NCI-H187 (cell line): Measurements from ENCODE around the gene BCL7B.
"Not testable (repeated sequence)": the region's sequence is repeated elsewhere in the genome, so short reads cannot be mapped to it uniquely, and the experiment has no call there.

Experiments
- DNase-seq, 2 experiments: peaks; one replicate each; lab custom pipeline; 2025; lab: John Stamatoyannopoulos, UW

Gene BCL7B

GRCh38 chr7:73572767-73573186 lies 15.3 kb upstream of the BCL7B start:
- no peak for DNase-seq

DNA sequence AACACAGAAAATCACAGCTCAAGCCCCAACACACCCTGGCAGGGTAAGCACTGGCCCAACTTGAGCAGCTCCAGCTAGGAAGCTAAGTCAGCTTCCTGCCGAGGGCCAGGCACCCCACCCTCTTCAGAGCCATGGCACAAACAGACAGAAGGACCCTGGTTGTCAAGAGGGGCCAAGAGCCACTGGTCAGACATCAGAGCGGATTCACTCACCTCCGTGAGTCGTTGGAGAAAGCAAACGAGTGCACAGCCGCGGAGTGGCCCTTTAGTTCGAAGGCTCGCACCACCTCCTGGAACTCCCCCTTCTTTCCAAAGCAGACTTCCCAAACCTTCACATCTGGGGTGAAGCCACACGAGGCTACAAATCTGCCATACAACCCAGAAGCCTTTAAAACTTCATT lies 13.5 kb upstream of the BCL7B start:
- no peak for DNase-seq

- DNase-seq: no peak
These were observed 13.0 kb upstream of the BCL7B start for GRCh38 chr7:73570521-73570920.

DNA sequence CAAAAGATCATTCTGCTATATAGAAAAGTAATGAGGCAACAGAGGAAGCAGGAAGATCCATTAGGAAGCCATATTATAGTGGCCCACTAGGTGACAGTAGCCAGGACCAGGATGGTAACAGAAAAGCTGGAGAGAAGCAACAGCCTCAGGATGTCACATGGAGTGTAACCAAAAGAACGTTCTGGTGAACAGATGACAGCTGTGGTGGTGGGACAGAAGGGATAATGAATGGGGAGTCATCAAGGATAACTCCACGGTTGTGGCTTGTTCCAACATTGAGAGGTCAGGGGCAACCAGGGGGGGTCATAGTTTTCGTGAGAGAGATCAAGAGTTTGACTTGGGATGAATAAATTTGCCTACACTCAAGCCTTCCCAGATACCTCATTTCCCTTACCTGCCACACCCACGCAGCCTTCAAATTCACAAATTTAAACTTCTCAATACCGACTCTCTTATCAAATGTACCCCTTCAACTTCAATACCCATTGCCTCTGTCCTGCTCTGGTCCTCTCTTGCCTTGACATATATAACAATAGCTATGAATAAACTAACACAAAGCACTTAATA lies 11.6 kb upstream of the BCL7B start:
- DNase-seq: no peak

DNA sequence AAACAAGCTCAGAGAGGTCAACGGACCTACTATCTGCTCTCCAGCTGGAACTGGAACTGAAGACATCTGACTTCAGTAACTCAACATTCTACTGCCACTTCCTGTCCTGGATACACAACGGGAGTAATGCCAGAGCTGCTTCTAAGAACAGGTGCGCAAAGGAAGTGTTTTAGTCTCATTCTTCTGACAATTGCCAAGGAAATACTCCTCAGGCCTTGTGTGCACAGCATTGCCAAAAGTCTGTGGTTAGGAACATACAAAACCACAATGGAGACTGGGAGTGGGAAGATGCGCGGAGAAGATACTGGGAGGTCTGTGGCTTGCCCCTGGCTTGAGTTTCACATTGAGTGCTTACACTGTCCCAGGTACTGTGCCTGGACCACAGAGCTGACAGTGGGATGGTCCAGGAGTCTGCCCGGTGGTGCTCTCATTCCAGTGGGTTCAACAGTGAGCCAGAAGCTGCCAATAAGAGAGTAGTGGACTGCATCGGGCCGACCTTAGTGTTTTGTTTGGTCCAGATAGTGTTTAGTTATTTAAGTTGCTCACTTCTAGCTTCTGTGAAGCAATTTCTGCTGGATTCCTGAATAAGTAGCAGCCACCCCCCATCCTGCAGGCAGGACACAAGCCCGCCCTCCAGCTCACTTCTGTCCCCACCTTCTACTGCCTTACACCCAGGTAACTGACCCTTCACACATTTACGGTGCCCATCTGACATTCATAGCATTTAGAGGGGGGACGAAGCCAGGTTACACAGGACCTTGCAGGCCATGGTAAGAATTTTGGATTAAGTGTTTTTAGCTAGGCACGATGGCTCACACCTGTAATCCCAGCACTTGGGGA lies 10.6 kb upstream of the BCL7B start:
- DNase-seq: no peak

DNA sequence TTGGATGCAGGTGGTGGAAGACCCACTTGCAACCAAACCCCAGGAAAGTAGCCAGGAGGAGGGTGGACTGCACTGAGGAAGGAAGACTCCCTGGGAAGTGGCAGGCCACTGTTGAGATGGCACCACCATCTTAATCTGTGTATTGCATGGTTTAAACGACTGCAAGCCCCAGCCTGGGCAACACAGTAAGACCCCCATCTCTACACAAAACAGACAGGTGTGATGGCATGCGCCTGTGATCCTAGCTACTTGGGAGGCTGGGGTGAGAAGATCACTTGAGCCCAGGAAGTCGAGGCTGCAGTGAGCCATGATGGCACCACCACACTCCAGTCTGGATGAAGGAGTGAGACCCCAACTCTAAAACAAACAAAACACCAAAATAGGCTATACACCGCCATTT lies 9.7 kb upstream of the BCL7B start:
- DNase-seq: no peak

GRCh38 chr7:73566431-73566830 lies 8.9 kb upstream of the BCL7B start:
- not testable (repeated sequence) for DNase-seq

- DNase-seq: no peak
These were observed 8.3 kb upstream of the BCL7B start for GRCh38 chr7:73565675-73566340.

DNA sequence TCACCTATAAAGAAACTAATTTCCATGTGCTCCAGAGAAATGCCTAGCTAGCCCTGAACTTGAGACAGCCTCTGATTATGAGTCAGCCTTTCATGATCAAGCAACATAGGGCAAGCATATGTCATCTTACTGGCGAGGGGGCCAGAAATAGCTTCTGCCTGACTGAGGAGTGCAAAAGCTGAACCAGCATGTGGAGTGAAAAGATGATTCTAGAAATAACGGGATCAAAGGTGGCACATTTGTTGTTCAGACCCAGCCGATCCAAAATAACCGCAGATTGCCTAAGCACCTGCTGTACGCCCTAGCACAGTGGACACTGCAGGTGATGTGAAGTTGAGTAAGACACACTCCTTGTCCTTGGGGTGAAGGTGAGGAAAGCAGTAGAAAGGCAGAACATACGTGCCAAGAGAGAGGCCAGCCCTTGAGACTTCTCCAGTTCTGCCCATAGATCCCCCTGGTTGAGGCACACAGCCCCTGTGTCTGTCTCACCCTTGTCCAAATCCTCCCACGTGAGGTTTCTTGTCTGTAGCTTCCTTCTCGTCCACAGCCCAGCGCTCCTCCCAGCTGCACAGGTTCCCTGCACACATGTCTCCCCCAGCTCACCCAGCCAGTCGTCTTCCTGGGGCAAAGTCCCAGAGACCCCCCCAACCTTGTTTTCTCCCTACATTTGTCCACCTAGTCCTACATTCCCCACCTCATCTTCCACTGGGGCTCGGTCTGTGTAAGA lies 2.8 kb upstream of the BCL7B start:
- DNase-seq: no peak

GRCh38 chr7:73557108-73557396 lies 438 bp downstream of the BCL7B start:
- DNase-seq: peak; percentile 84 to 92

DNA sequence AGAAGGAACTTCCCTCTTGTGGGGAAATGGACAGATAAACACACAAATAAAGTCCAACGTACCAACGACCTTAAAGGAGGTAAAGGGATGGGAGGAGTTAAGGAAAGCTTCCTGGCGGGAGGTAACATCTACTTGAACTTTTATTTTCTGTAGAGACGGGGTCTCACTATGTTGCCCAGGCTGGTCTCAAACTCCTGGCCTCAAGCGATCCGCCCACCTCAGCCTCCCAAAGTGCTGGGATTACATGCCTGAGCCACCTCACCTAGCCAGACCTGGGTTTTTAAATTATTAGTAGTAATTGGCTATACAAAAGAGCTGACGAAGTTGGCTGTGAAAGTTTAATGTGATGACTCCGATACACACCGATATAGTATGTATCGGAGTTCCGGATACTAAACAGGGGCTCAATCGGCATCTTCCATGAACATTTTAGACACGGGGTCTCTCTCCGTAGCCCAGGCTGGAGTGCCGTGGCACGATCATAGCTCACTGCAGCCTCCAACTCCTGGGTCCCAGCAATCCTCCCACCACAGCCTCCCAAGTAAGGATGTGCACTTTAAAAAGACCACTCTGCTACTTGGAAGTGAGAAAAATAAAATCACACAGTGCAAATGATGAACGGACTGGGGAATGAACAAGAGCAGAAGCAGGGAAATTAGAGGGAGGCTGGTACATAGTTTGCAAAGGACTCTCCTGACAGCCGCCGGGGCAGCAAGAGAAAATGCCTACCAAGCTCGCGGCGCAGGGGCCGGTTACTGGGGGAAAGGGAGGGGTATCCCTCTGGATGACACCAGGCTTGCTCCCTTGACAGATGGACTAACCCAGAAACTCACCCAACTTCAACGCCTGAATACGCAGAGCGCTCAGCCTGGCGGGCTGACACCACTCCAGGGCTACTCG lies 1.0 kb downstream of the BCL7B start:
- DNase-seq: no peak

DNA sequence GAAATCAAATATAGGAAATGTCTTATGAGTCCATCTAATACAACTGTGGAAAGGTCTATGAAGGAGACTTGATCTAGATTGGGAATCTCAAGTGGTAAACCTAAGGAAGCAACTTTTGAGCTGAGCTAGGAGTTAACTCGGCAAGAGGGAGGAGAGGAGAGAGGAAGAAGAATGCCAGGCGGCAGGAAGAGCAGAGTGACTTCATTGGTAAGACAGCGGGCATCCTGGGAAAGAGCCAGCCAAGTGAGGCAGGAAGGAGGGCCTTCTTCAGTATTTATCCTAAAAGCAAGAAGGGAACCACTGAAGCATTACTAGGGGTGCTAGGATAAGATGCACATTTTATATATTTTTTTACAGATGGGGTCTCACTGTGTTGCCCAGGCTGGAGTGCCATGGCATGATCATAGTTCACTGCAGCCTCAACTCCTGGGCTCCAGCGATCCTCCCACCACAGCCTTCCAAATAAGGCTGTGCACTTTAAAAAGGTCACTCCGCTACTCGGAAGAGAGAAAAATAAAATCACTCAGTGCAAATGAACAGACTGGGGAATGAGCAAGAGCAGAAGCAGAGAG lies 2.0 kb downstream of the BCL7B start:
- DNase-seq: no peak

GRCh38 chr7:73550093-73550492 lies 7.4 kb downstream of the BCL7B start:
- not testable (repeated sequence) for DNase-seq

- DNase-seq: no peak
These were observed 8.3 kb downstream of the BCL7B start for GRCh38 chr7:73549176-73549575.

- DNase-seq: no peak
These were observed 9.6 kb downstream of the BCL7B start for GRCh38 chr7:73547841-73548240.

DNA sequence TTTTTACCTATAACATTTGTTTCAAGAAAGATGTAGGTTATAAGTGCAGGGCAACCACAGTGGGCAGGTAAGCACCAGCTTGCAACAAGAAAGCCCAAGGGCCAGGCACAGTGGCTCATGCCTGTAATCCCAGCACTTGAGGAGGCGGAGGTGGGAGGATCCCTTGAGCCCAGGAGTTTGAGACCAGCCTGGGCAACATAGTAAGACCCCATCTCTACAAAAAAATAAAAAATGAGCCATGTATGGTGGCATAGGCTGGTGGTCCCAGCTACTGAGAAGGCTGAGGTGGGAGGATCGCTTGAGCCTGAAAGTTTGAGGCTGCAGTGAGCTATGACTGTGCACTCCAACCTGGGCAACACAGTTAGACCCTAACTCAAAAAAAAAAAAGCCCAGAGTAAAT lies 12.8 kb downstream of the BCL7B start:
- DNase-seq: no peak

GRCh38 chr7:73541722-73542121 lies 15.8 kb downstream of the BCL7B start:
- no peak for DNase-seq

DNA sequence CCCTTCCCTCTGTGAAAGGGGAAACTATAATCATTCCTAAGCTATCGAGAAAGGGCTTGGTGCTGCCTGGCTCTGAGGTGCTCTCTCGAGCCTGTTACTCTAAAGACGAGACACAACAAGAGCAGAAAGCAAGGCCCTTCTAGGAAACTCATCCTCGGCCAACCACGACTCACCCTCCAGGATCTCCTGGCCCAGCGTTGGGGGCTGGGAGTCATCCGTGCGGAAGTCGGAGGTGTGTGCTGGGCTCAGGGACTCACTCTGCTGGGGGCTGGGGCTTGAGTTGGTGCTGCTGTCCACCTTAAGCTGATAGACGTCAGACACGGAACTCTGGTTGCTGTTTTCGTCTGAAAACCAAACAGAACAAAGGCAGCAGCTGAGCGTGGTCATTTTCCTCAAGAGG lies 17.8 kb downstream of the BCL7B start:
- no peak for DNase-seq

GRCh38 chr7:73538510-73538909 lies 19.0 kb downstream of the BCL7B start:
- not testable (repeated sequence) for DNase-seq

DNA sequence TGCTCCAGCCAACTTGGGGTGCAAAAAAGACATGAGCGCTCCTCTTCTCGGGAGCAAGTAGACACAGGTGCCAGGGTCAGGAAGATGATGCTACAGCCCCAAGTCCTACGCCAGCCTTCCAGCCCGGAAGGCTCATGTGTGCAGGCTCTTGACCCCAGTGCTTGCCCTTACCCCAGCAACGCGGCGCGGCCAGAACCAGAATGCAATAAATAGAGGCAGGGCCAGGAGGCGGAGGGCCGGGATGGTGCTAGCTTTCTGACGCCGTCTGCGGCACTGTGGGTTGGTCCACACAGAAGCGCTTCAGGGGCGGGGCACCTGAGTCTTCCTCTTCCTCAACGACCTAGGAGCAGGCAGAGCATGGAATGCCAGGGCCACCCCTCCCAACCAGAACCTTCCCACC lies 20.4 kb downstream of the BCL7B start:
- DNase-seq: no peak

DNA sequence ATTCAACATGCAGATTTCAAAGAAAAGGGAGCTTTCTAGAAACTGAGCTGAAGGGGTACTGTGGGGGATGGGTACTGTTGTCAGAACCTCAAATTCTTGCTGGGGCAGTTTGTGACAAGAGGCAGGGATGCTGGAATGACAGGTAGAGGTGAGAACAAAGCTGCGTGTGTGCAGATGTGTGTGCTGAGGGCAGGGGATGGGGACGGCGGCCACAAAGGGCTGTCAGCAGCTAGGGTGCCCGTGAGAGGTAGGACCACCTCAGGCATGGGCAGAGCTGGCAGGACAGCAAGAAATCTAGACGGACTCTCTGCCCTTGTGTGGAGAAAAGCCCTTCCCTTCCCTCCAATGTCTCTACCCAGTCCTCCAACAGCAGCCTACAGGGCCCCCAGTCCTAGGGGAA lies 21.0 kb downstream of the BCL7B start:
- no peak for DNase-seq
